Measurements from ENCODE around the gene CHMP4A.

DNA sequence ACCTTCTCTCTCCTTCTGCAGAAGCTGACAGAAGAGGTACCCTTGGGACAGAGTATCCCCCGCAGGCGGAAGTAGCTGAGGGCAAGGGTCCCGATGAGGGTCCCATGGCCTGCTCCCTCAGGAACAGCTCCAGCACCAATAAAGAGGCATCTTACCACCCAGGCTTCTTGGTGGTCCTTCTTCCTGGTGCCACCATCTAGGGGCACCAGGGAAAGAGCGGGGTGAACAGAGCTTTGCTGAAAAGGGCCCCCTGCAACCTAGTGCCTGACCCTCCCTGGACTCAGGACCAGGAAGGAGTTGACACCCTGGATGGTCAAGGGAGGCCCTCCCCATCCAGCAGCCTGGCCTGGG is 52.8 kb downstream of the CHMP4A start:
- TF ChIP-seq, protein P1, sequence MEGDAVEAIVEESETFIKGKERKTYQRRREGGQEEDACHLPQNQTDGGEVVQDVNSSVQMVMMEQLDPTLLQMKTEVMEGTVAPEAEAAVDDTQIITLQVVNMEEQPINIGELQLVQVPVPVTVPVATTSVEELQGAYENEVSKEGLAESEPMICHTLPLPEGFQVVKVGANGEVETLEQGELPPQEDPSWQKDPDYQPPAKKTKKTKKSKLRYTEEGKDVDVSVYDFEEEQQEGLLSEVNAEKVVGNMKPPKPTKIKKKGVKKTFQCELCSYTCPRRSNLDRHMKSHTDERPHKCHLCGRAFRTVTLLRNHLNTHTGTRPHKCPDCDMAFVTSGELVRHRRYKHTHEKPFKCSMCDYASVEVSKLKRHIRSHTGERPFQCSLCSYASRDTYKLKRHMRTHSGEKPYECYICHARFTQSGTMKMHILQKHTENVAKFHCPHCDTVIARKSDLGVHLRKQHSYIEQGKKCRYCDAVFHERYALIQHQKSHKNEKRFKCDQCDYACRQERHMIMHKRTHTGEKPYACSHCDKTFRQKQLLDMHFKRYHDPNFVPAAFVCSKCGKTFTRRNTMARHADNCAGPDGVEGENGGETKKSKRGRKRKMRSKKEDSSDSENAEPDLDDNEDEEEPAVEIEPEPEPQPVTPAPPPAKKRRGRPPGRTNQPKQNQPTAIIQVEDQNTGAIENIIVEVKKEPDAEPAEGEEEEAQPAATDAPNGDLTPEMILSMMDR (IDR thresholded peaks at IDR 0.05) = no peak
- TF ChIP-seq POLR2A (IDR thresholded peaks at IDR 0.05) (no peak), POLR2AphosphoS5 (IDR thresholded peaks at IDR 0.05; ENCODE audit: insufficient read depth in 1 of 2, low read depth in 1 of 2) (no peak)

Measured in vagina (tissue), 2 donors.